ENCODE results near the gene ZFAND3. TPM values are rescaled to one million over a fixed set of nuclear protein-coding genes. Genes with fewer than 3 reads are reported as not detected.

ZFAND3 gene
- total and polyA plus RNA-seq, 2 of the 4 experiments (the other 2 are of a cell fraction) = 10.9 to 26.7 TPM

GRCh38 chr6:37959061-37959460 lies 139.5 kb downstream of the ZFAND3 start:
- ATAC-seq (ENCODE audit: low read depth) (no peak), DNase-seq (no peak)
- no CpG with 5 or more reads among the region's 3 CpGs for WGBS, 2 experiments (ENCODE audit: extremely low coverage in 2 of 2, insufficient read length in 1 of 2)

More at GRCh38 chr6:37959061-37959460, 139.5 kb downstream of the ZFAND3 start:
- Histone ChIP-seq H3K4me2 (ENCODE audit: low read depth, low read length) (no peak overlapping the region), H2BK15ac (ENCODE audit: low read depth, low read length) (no peak overlapping the region), H4K5ac (ENCODE audit: low read depth, low read length) (no peak overlapping the region), H4K91ac (ENCODE audit: insufficient read depth, low read depth, low read length) (no peak overlapping the region), H3K27ac (ENCODE audit: insufficient read depth, low read length) (no peak overlapping the region), H4K20me1 (ENCODE audit: insufficient read depth, low read length) (peaks cover 74% of the 10 kb centered on the region), H3K18ac (ENCODE audit: low read depth, low read length) (no peak overlapping the region), H2AK9ac (replicated peaks; ENCODE audit: low read depth, low read length, poor library complexity) (no peak overlapping the region), H3K56ac (ENCODE audit: extremely low read depth, insufficient read depth, low read length) (no peak overlapping the region), H3K14ac (replicated peaks; ENCODE audit: low read depth, low read length) (no peak overlapping the region), H3K23ac (ENCODE audit: low read depth, low read length) (no peak overlapping the region), H2BK20ac (ENCODE audit: low read depth, low read length) (no peak overlapping the region), H3K79me1 (ENCODE audit: low read depth in 1 of 2, low read length in 2 of 2) (peaks cover 62 to 78% of the 10 kb centered on the region in 2 experiments), H3K27me3 (ENCODE audit: control insufficient read depth, insufficient read depth, low read length) (no peaks in the 10 kb centered on the region), H4K8ac (ENCODE audit: low read depth in 2 of 2, low read length in 2 of 2) (no peak overlapping the region), H2AK5ac (ENCODE audit: low read depth, low read length) (no peak overlapping the region), H3K9me3 (ENCODE audit: control insufficient read depth, insufficient read depth, low read length) (no peaks in the 10 kb centered on the region), H2AFZ (replicated peaks; ENCODE audit: low read length, poor library complexity) (no peak overlapping the region), H3K9ac (ENCODE audit: low read depth, low read length) (no peak overlapping the region), H3K4ac (ENCODE audit: low read depth, low read length) (no peak overlapping the region), H3K4me3 (ENCODE audit: insufficient read depth, low read depth, low read length) (no peak overlapping the region), H3K4me1 (ENCODE audit: control insufficient read depth, insufficient read depth, low read length) (no peaks in the 10 kb centered on the region), H3K9me1 (ENCODE audit: insufficient read depth, low read length) (peaks cover 15% of the 10 kb centered on the region), H3K36me3 (ENCODE audit: control insufficient read depth, insufficient read depth, low read length) (no peaks in the 10 kb centered on the region), H2BK5ac (ENCODE audit: low read depth, low read length, poor library complexity, severe bottlenecking) (no peak overlapping the region), H2BK120ac (ENCODE audit: low read depth, low read length) (no peak overlapping the region)
- POLR2A ChIA-PET (ENCODE audit: unreplicated experiment) = no interaction called here
- BruUV-seq (replicated peaks) = no TSS peak
- dilution Hi-C loops (cut with HindIII; ENCODE audit: low sequenced_read_pairs, unreplicated experiment) (no loop called here), intact Hi-C loops (cut with micrococcal nuclease) (no loop called here), in situ Hi-C loops (cut with MboI; ENCODE audit: low sequenced_read_pairs) (no loop called here)
- TF ChIP-seq SMC3 (IDR thresholded peaks at IDR 0.05; ENCODE audit: low read depth, low read length) = no peak
- no peak for TF ChIP-seq FOS (IDR thresholded peaks at IDR 0.05; ENCODE audit: low read depth, low read length)
- TF ChIP-seq RAD21 (IDR thresholded peaks at IDR 0.05; ENCODE audit: low read length) = no peak
- TF ChIP-seq CEBPB (IDR thresholded peaks at IDR 0.05; ENCODE audit: low read depth, low read length) = no peak
- TF ChIP-seq MAZ (IDR thresholded peaks at IDR 0.05; ENCODE audit: borderline replicate concordance, low read depth, low read length) = no peak
- TF ChIP-seq RCOR1 (IDR thresholded peaks at IDR 0.05; ENCODE audit: insufficient replicate concordance, low read length) = no peak
- no peak for TF ChIP-seq CHD1 (IDR thresholded peaks at IDR 0.05; ENCODE audit: low read depth, low read length)
- no peak for TF ChIP-seq NFE2L2 (IDR thresholded peaks at IDR 0.05; ENCODE audit: low read depth, low read length)
- no peak for TF ChIP-seq POLR2A (IDR thresholded peaks at IDR 0.05; ENCODE audit: low read depth, low read length)
- no peak for TF ChIP-seq BHLHE40 (IDR thresholded peaks at IDR 0.05; ENCODE audit: low read depth, low read length)
- no peak for TF ChIP-seq MAFK (IDR thresholded peaks at IDR 0.05; ENCODE audit: low read depth, low read length)
- TF ChIP-seq RFX5 (IDR thresholded peaks at IDR 0.05; ENCODE audit: low read depth, low read length) = no peak
- TF ChIP-seq ELK1 (IDR thresholded peaks at IDR 0.05; ENCODE audit: borderline replicate concordance, low read depth, low read length) = no peak
- no peak for TF ChIP-seq USF2 (IDR thresholded peaks at IDR 0.05; ENCODE audit: low read depth, low read length)
- TF ChIP-seq MXI1 (IDR thresholded peaks at IDR 0.05; ENCODE audit: borderline replicate concordance, low read depth, low read length) = no peak
- no peak for TF ChIP-seq CTCF (conservative IDR thresholded peaks at IDR 0.05; ENCODE audit: low read depth, low read length)
- CTCF ChIA-PET = no interaction called here

All from IMR-90 (cell line).